HEK293 (cell line): Measurements from ENCODE around the gene OR6B1.

Experiments
- CTCF ChIA-PET: fragments of 350-600 bp; formaldehyde crosslinking; extraction: SDS; loops from one replicate; lab custom pipeline; 2021; ENCODE audit warnings: antibody characterized with exemption; lab: Yijun Ruan, JAX
- POLR2A ChIA-PET: fragments of 300-600 bp; formaldehyde crosslinking; extraction: SDS; loops from one replicate; lab custom pipeline; 2020; ENCODE audit warnings: antibody characterized with exemption, inconsistent platforms; lab: Yijun Ruan, JAX
- H3K27ac ChIP-seq: fragments of 200-500 bp; sonication (Bioruptor generic); 2 replicates; pipeline ENCODE4 v1.5.1; 2014; ENCODE audit warnings: low read depth, low read length, control low read depth, inconsistent platforms; ENCODE audit errors: extremely low read depth
- H3K36me3 ChIP-seq, 2 experiments: fragments of 200-500 bp in 1 of 2; sonication (Bioruptor generic) in 1 of 2; 1 replicate in 1 of 2; 2 replicates in 1 of 2; pipeline ENCODE4 v1.5.1; 2014 to 2017; ENCODE audit warnings: inconsistent platforms in 2 of 2, low read length in 2 of 2; ENCODE audit not compliant: control insufficient read depth in 2 of 2, insufficient read depth in 1 of 2
- H3K4me1 ChIP-seq: fragments of 200-500 bp; sonication (Bioruptor generic); 2 replicates; pipeline ENCODE4 v1.5.1; 2014; ENCODE audit warnings: mild to moderate bottlenecking, low read length, inconsistent platforms; ENCODE audit not compliant: control insufficient read depth, insufficient read depth
- H3K4me3 ChIP-seq: 2 replicates; pipeline ENCODE4 v1.5.1; 2011; ENCODE audit warnings: low read depth, mild to moderate bottlenecking, control low read depth, low read length, moderate library complexity
- H3K9me3 ChIP-seq: fragments of 200-500 bp; sonication (Bioruptor generic); 2 replicates; pipeline ENCODE4 v1.5.1; 2014; ENCODE audit warnings: low read depth, low read length, inconsistent platforms; ENCODE audit not compliant: control insufficient read depth, insufficient read depth
- HOXA7 ChIP-seq: sonication (generic); formaldehyde crosslinking; IDR thresholded peaks from 2 replicates; pipeline ENCODE4 v1.8.1; 2022; ENCODE audit warnings: missing genetic modification reagents, borderline replicate concordance
- MZF1 ChIP-seq: fragments of 450-650 bp; formaldehyde crosslinking; IDR thresholded peaks from 2 replicates; pipeline ENCODE4 v1.5.1; 2017; ENCODE audit warnings: missing biosample characterization, missing genetic modification characterization, borderline replicate concordance
- OVOL3 ChIP-seq: fragments of 450-650 bp; formaldehyde crosslinking; IDR thresholded peaks from 2 replicates; pipeline ENCODE4 v1.5.1; 2016; ENCODE audit warnings: missing biosample characterization, missing genetic modification characterization
- ZFP37 ChIP-seq: fragments of 450-650 bp; formaldehyde crosslinking; IDR thresholded peaks from 2 replicates; pipeline ENCODE4 v1.5.1; 2016; ENCODE audit warnings: missing biosample characterization, missing genetic modification characterization
- ZFP69B ChIP-seq: fragments of 450-650 bp; formaldehyde crosslinking; IDR thresholded peaks from 2 replicates; pipeline ENCODE4 v1.5.1; 2016; ENCODE audit warnings: missing biosample characterization, missing genetic modification characterization
- ZNF140 ChIP-seq: fragments of 450-650 bp; formaldehyde crosslinking; IDR thresholded peaks from 2 replicates; pipeline ENCODE4 v1.5.1; 2016; ENCODE audit warnings: missing biosample characterization, missing genetic modification characterization
- ZNF169 ChIP-seq: fragments of 450-650 bp; formaldehyde crosslinking; IDR thresholded peaks from 2 replicates; pipeline ENCODE4 v1.5.1; 2016; ENCODE audit warnings: missing biosample characterization, missing genetic modification characterization
- ZNF174 ChIP-seq: fragments of 450-650 bp; formaldehyde crosslinking; IDR thresholded peaks from 2 replicates; pipeline ENCODE4 v1.5.0; 2017; ENCODE audit warnings: missing biosample characterization, mild to moderate bottlenecking, missing genetic modification characterization
- ZNF184 ChIP-seq: fragments of 450-650 bp; IDR thresholded peaks from 2 replicates; pipeline ENCODE4 v1.5.1; 2018; ENCODE audit warnings: missing biosample characterization, mild to moderate bottlenecking, missing genetic modification characterization
- ZNF19 ChIP-seq: fragments of 450-650 bp; formaldehyde crosslinking; IDR thresholded peaks from 2 replicates; pipeline ENCODE4; 2016; ENCODE audit warnings: missing biosample characterization, missing genetic modification characterization, low read depth
- ZNF202 ChIP-seq: fragments of 450-650 bp; formaldehyde crosslinking; IDR thresholded peaks from 2 replicates; pipeline ENCODE4 v1.5.1; 2016; ENCODE audit warnings: missing biosample characterization, missing genetic modification characterization, borderline replicate concordance
- ZNF274 ChIP-seq, 2 experiments: fragments of 200-500 bp in 1 of 2; fragments of 450-650 bp in 1 of 2; sonication (Bioruptor generic) in 1 of 2; formaldehyde crosslinking in 1 of 2; IDR thresholded peaks; 2 replicates each; pipeline versions ENCODE4 v1.5.1 to v1.6.1; 2014 to 2016; ENCODE audit warnings: borderline replicate concordance in 1 of 2, inconsistent platforms in 1 of 2, low read length in 1 of 2, missing biosample characterization in 1 of 2, missing genetic modification characterization in 1 of 2
- ZNF354C ChIP-seq: fragments of 450-650 bp; formaldehyde crosslinking; IDR thresholded peaks from 2 replicates; pipeline ENCODE4 v1.5.1; 2016; ENCODE audit warnings: missing biosample characterization, missing genetic modification characterization, low read depth, borderline replicate concordance
- ZNF366 ChIP-seq: fragments of 450-650 bp; formaldehyde crosslinking; conservative IDR thresholded peaks from 2 replicates; pipeline ENCODE4 v1.5.1; 2016; ENCODE audit warnings: missing biosample characterization, missing genetic modification characterization
- ZNF473 ChIP-seq: fragments of 450-650 bp; formaldehyde crosslinking; IDR thresholded peaks from 2 replicates; pipeline ENCODE4 v1.5.1; 2017; ENCODE audit warnings: missing biosample characterization, missing genetic modification characterization
- ZNF501 ChIP-seq: fragments of 450-650 bp; formaldehyde crosslinking; IDR thresholded peaks from 2 replicates; pipeline ENCODE4 v1.5.1; 2016; ENCODE audit warnings: missing biosample characterization, missing genetic modification characterization
- ZNF610 ChIP-seq: fragments of 450-650 bp; formaldehyde crosslinking; IDR thresholded peaks from 2 replicates; pipeline ENCODE4 v1.5.1; 2016; ENCODE audit warnings: missing biosample characterization, missing genetic modification characterization, borderline replicate concordance
- ZNF626 ChIP-seq: fragments of 450-650 bp; sonication (Bioruptor Pico); formaldehyde crosslinking; IDR thresholded peaks from 2 replicates; pipeline ENCODE4 v1.5.1; 2018; ENCODE audit warnings: missing biosample characterization, missing genetic modification characterization, inconsistent platforms
- ZNF768 ChIP-seq: fragments of 450-650 bp; formaldehyde crosslinking; IDR thresholded peaks from 2 replicates; pipeline ENCODE4 v1.5.1; 2018; ENCODE audit warnings: missing biosample characterization, mild to moderate bottlenecking, missing genetic modification characterization
- ZSCAN30 ChIP-seq: fragments of 450-650 bp; IDR thresholded peaks from 2 replicates; pipeline ENCODE4 v1.5.1; 2018; ENCODE audit warnings: missing biosample characterization, mild to moderate bottlenecking, missing genetic modification characterization, moderate library complexity
- TF ChIP-seq, protein P1 (sequence below): fragments of 450-650 bp; formaldehyde crosslinking; IDR thresholded peaks from 2 replicates; pipeline ENCODE4 v1.5.1; 2016; ENCODE audit warnings: missing biosample characterization, missing genetic modification characterization
- TF ChIP-seq, protein P2 (sequence below): fragments of 450-650 bp; formaldehyde crosslinking; IDR thresholded peaks from 2 replicates; pipeline ENCODE4 v1.5.1; 2016; ENCODE audit warnings: missing biosample characterization, missing genetic modification characterization
- TF ChIP-seq, protein P3 (sequence below): fragments of 450-650 bp; formaldehyde crosslinking; IDR thresholded peaks from 2 replicates; pipeline ENCODE4 v1.5.1; 2016; ENCODE audit warnings: missing biosample characterization, missing genetic modification characterization
- TF ChIP-seq, protein P4 (sequence below): fragments of 450-650 bp; formaldehyde crosslinking; IDR thresholded peaks from 2 replicates; pipeline ENCODE4 v1.5.1; 2016; ENCODE audit warnings: missing biosample characterization, missing genetic modification characterization

Gene OR6B1

DNA sequence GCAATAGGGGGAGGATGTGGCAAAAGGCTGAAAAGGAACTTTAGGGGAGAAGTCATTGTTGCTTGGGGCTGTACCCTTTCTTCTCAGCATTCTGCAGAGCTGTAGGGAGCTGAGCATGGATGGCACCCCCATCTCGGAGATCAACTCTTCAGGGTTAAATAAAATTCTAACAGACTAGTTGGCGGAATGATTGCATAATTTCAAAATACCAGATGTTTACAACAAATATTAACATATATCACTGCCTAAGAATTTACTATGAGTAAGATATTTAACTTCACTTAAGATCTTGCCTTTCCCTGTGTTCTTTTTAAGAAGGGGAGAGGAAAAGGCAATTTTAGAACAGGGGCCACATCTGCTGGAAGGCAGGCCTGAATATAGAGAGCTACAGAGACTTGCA is 46.0 kb upstream of the OR6B1 start:
- H3K4me1 ChIP-seq = no peaks in the 10 kb centered on the region
- ChIA-PET CTCF (interaction anchor here (0.9 kb wide), 1 partner anchor 52 kb away, joined by 3 read pairs; the partner anchor contains the start of gene TCAF1), POLR2A (no interaction called here)

DNA sequence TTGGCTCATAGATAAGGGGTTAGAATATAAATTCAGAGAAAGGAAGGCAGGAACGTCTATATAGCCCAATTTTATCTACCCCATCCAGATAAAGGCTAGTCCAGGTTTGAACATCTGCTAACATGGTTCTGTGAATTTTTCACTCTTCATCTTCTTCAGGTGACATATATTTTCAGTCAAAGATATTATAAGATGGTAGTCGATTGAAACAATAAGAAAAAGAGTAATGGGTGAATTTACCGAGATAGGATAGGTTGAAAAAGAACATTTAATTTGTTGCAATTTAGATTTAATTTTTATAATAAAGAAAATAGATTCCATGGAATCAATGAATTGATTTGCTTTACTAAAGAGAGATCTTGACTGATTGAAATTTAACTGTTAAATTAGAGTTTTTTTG is 45.6 kb upstream of the OR6B1 start, which contains the start of gene OR2F1:
TSS of gene OR2F1 (plus strand) at position 301 of the 400 bp plus-strand sequence. CDS start 5,127 bp downstream, outside the sequence.
- Histone ChIP-seq H3K4me3 (no peak within 1 kb of the TSS), H3K36me3 (no peaks in the 10 kb centered on the region), H3K4me1 (no peaks in the 10 kb centered on the region), H3K9me3 (no peaks in the 10 kb centered on the region), H3K27ac (no peak within 1 kb of the TSS)
- CTCF ChIA-PET = interaction anchor here (0.9 kb wide), 1 partner anchor 52 kb away, joined by 3 read pairs; the partner anchor contains the start of gene TCAF1
- TF ChIP-seq MZF1 (tag by site-specific recombination) (no peak), ZFP37 (tag by site-specific recombination) (no peak), OVOL3 (tag by site-specific recombination) (no peak), ZNF473 (no peak), ZNF610 (tag by site-specific recombination) (no peak), ZFP69B (tag by site-specific recombination) (no peak)
- TF ChIP-seq, protein P1, sequence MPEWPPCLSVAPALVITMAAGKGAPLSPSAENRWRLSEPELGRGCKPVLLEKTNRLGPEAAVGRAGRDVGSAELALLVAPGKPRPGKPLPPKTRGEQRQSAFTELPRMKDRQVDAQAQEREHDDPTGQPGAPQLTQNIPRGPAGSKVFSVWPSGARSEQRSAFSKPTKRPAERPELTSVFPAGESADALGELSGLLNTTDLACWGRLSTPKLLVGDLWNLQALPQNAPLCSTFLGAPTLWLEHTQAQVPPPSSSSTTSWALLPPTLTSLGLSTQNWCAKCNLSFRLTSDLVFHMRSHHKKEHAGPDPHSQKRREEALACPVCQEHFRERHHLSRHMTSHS (tag by site-specific recombination) = no peak
- POLR2A ChIA-PET = no interaction called here

More for the DNA sequence above, 46.0 kb upstream of the OR6B1 start:
- H3K9me3 ChIP-seq = no peaks in the 10 kb centered on the region
- no peaks in the 10 kb centered on the region for H3K36me3 ChIP-seq
- TF ChIP-seq ZNF501 (tag by site-specific recombination) (no peak), ZNF768 (tag by site-specific recombination) (no peak), ZNF274 (IDR thresholded peaks at IDR 0.05; ENCODE audit: low read length) (no peak), ZNF274 (tag by site-specific recombination; IDR thresholded peaks at IDR 0.05; ENCODE audit: borderline replicate concordance) (no peak), ZNF174 (tag by site-specific recombination) (no peak)
- TF ChIP-seq, protein P2, sequence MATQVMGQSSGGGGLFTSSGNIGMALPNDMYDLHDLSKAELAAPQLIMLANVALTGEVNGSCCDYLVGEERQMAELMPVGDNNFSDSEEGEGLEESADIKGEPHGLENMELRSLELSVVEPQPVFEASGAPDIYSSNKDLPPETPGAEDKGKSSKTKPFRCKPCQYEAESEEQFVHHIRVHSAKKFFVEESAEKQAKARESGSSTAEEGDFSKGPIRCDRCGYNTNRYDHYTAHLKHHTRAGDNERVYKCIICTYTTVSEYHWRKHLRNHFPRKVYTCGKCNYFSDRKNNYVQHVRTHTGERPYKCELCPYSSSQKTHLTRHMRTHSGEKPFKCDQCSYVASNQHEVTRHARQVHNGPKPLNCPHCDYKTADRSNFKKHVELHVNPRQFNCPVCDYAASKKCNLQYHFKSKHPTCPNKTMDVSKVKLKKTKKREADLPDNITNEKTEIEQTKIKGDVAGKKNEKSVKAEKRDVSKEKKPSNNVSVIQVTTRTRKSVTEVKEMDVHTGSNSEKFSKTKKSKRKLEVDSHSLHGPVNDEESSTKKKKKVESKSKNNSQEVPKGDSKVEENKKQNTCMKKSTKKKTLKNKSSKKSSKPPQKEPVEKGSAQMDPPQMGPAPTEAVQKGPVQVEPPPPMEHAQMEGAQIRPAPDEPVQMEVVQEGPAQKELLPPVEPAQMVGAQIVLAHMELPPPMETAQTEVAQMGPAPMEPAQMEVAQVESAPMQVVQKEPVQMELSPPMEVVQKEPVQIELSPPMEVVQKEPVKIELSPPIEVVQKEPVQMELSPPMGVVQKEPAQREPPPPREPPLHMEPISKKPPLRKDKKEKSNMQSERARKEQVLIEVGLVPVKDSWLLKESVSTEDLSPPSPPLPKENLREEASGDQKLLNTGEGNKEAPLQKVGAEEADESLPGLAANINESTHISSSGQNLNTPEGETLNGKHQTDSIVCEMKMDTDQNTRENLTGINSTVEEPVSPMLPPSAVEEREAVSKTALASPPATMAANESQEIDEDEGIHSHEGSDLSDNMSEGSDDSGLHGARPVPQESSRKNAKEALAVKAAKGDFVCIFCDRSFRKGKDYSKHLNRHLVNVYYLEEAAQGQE (tag by site-specific recombination) = no peak
- no peak overlapping the region for H3K27ac ChIP-seq
- H3K4me3 ChIP-seq = no peak overlapping the region

DNA sequence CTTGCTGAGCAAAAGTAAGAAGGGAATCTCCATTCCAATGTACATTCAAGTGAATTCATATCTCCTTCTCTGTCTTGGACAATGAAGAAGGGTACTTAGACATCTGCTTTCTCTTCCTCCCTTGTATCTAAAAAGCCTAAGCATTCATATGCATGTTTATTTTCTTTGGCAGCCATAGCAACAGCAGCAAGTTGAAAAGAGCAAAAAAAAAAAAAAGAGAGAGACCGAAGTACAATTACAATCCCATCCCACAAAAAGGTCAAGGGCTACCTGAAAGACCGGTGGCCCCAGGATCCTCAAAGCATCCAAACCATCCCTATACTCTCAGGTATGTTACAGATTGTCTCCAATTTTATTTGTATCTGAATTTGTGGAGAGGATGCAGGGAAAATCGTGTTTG is 41.3 kb upstream of the OR6B1 start:
- Histone ChIP-seq H3K9me3 (no peaks in the 10 kb centered on the region), H3K4me1 (no peaks in the 10 kb centered on the region), H3K4me3 (no peak overlapping the region), H3K27ac (no peak overlapping the region), H3K36me3 (no peaks in the 10 kb centered on the region)
- no peak for TF ChIP-seq ZNF366 (tag by site-specific recombination)
- no peak for TF ChIP-seq ZSCAN30 (tag by site-specific recombination)
- no peak for TF ChIP-seq ZNF354C
- TF ChIP-seq ZNF169 = no peak
- no peak for TF ChIP-seq ZNF626 (tag by site-specific recombination)
- TF ChIP-seq ZNF184 (tag by site-specific recombination) = no peak
- no peak for TF ChIP-seq ZNF202 (tag by site-specific recombination)
- TF ChIP-seq ZNF19 (tag by site-specific recombination) = no peak
- no peak for TF ChIP-seq ZNF610 (tag by site-specific recombination)
- TF ChIP-seq ZNF140 (tag by site-specific recombination) = no peak
- TF ChIP-seq HOXA7 (CRISPR knock-in tag) = no peak
- TF ChIP-seq, protein P3, sequence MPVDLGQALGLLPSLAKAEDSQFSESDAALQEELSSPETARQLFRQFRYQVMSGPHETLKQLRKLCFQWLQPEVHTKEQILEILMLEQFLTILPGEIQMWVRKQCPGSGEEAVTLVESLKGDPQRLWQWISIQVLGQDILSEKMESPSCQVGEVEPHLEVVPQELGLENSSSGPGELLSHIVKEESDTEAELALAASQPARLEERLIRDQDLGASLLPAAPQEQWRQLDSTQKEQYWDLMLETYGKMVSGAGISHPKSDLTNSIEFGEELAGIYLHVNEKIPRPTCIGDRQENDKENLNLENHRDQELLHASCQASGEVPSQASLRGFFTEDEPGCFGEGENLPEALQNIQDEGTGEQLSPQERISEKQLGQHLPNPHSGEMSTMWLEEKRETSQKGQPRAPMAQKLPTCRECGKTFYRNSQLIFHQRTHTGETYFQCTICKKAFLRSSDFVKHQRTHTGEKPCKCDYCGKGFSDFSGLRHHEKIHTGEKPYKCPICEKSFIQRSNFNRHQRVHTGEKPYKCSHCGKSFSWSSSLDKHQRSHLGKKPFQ = no peak
- TF ChIP-seq, protein P4, sequence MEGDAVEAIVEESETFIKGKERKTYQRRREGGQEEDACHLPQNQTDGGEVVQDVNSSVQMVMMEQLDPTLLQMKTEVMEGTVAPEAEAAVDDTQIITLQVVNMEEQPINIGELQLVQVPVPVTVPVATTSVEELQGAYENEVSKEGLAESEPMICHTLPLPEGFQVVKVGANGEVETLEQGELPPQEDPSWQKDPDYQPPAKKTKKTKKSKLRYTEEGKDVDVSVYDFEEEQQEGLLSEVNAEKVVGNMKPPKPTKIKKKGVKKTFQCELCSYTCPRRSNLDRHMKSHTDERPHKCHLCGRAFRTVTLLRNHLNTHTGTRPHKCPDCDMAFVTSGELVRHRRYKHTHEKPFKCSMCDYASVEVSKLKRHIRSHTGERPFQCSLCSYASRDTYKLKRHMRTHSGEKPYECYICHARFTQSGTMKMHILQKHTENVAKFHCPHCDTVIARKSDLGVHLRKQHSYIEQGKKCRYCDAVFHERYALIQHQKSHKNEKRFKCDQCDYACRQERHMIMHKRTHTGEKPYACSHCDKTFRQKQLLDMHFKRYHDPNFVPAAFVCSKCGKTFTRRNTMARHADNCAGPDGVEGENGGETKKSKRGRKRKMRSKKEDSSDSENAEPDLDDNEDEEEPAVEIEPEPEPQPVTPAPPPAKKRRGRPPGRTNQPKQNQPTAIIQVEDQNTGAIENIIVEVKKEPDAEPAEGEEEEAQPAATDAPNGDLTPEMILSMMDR (tag by site-specific recombination) = no peak
- POLR2A ChIA-PET = no interaction called here
- CTCF ChIA-PET = no interaction called here
